H1 (cell line): ENCODE data around the gene P2RY8. TPM values are rescaled to one million over a fixed set of nuclear protein-coding genes. Genes with fewer than 3 reads are reported as not detected.

ENCODE experiments used
- CTCF ChIA-PET: fragments of 300-600 bp; sonication (Branson Sonifier 250); formaldehyde crosslinking; loops from one replicate; lab custom pipeline; 2021; ENCODE audit not compliant: partially characterized antibody; lab: Charles Lee
- POLR2A ChIA-PET: fragments of 300-600 bp; sonication (Branson Sonifier 250); formaldehyde crosslinking; loops from one replicate; lab custom pipeline; 2021; ENCODE audit warnings: inconsistent platforms; ENCODE audit not compliant: partially characterized antibody; lab: Charles Lee
- DNase-seq, 2 experiments: peaks; one replicate each; pipeline versions ENCODE4 v3.0.0 to v3.0.0-alpha.2; 2010 to 2022; ENCODE audit warnings: low spot score in 2 of 2, low read depth in 1 of 2, mixed read lengths in 1 of 2
- FAIRE-seq: peaks from 2 replicates; lab custom pipeline; 2011; peaks lifted over from hg19 to GRCh38; lab: Jason Lieb, UNC
- H2AFZ ChIP-seq: 2 replicates; pipeline ENCODE4 v1.8.1; 2012; ENCODE audit warnings: low read length, inconsistent platforms
- H2AK5ac ChIP-seq: 2 replicates; pipeline ENCODE4 v1.6.1; 2013; ENCODE audit warnings: low read depth, low read length
- H2BK120ac ChIP-seq: replicated peaks from 2 replicates; pipeline ENCODE3; 2013; ENCODE audit warnings: low read depth, low read length, inconsistent platforms
- H2BK12ac ChIP-seq: 2 replicates; pipeline ENCODE4 v1.6.1; 2013; ENCODE audit warnings: low read depth, low read length
- H2BK15ac ChIP-seq: 2 replicates; pipeline ENCODE4 v1.6.1; 2013; ENCODE audit warnings: low read length
- H2BK20ac ChIP-seq: 2 replicates; pipeline ENCODE4 v1.6.1; 2013; ENCODE audit warnings: low read length
- H2BK5ac ChIP-seq: 2 replicates; pipeline ENCODE4 v1.6.1; 2013; ENCODE audit warnings: low read depth, low read length
- H3K14ac ChIP-seq: 2 replicates; pipeline ENCODE4 v1.6.1; 2013; ENCODE audit warnings: inconsistent platforms; ENCODE audit not compliant: insufficient read length
- H3K18ac ChIP-seq: 2 replicates; pipeline ENCODE4 v1.6.1; 2013; ENCODE audit warnings: low read length; ENCODE audit errors: extremely low read depth
- H3K23ac ChIP-seq: 2 replicates; pipeline ENCODE4 v1.6.1; 2013; ENCODE audit warnings: inconsistent platforms; ENCODE audit not compliant: insufficient read length
- H3K23me2 ChIP-seq: 2 replicates; pipeline ENCODE4 v1.6.1; 2013; ENCODE audit warnings: low read depth, low read length
- H3K27ac ChIP-seq: 2 replicates; pipeline ENCODE4 v1.6.1; 2011; ENCODE audit warnings: low read depth, low read length, inconsistent platforms
- H3K27me3 ChIP-seq, 4 experiments: replicated peaks in 1 of 4; 1 replicate in 1 of 4; 2 replicates in 3 of 4; pipeline versions ENCODE4 v1.6.1 to v1.8.1; 2011 to 2013; ENCODE audit warnings: low read length in 3 of 4, mild to moderate bottlenecking in 3 of 4, inconsistent platforms in 2 of 4, mixed read lengths in 2 of 4, moderate library complexity in 1 of 4; ENCODE audit not compliant: control insufficient read depth in 3 of 4, insufficient read depth in 3 of 4; ENCODE audit errors: extremely low read depth in 1 of 4
- H3K36me3 ChIP-seq, 4 experiments: 2 replicates each; pipeline versions ENCODE4 v1.6.1 to v1.8.1; 2011 to 2013; ENCODE audit warnings: mild to moderate bottlenecking in 4 of 4, low read length in 3 of 4, moderate library complexity in 2 of 4, control low read depth in 1 of 4, inconsistent platforms in 1 of 4; ENCODE audit not compliant: insufficient read depth in 4 of 4, control insufficient read depth in 2 of 4
- H3K4ac ChIP-seq: replicated peaks from 2 replicates; pipeline ENCODE3; 2013; ENCODE audit warnings: low read length, low read depth, mixed read lengths, inconsistent platforms; ENCODE audit not compliant: insufficient read length
- H3K4me1 ChIP-seq, 4 experiments: replicated peaks in 1 of 4; 1 replicate in 1 of 4; 2 replicates in 3 of 4; pipeline versions ENCODE4 v1.6.1 to v1.8.1; 2011 to 2013; ENCODE audit warnings: low read length in 3 of 4, inconsistent platforms in 2 of 4, mixed read lengths in 1 of 4; ENCODE audit not compliant: insufficient read depth in 4 of 4, control insufficient read depth in 3 of 4
- H3K4me2 ChIP-seq, 2 experiments: 2 replicates each; pipeline versions ENCODE4 v1.6.1 to v1.8.1; 2011 to 2013; ENCODE audit warnings: low read depth in 2 of 2, low read length in 2 of 2, control low read depth in 1 of 2, inconsistent platforms in 1 of 2, mild to moderate bottlenecking in 1 of 2; ENCODE audit not compliant: insufficient read depth in 1 of 2
- H3K4me3 ChIP-seq, 4 experiments: fragments of 200-600, 300-600 bp in 1 of 4; sonication (generic), shearing (Covaris generic), sonication (Bioruptor Twin) in 1 of 4; 2 replicates each; pipeline versions ENCODE4 v1.5.1 to v1.8.1; 2011 to 2016; ENCODE audit warnings: low read length in 4 of 4, low read depth in 3 of 4, control low read depth in 2 of 4, inconsistent platforms in 2 of 4, mild to moderate bottlenecking in 2 of 4, mixed read lengths in 1 of 4, moderate library complexity in 1 of 4; ENCODE audit not compliant: insufficient read depth in 2 of 4; ENCODE audit errors: extremely low read depth in 1 of 4
- H3K56ac ChIP-seq: replicated peaks from 2 replicates; pipeline ENCODE3; 2013; ENCODE audit warnings: low read depth, mild to moderate bottlenecking, mixed read lengths, low read length, inconsistent platforms; ENCODE audit not compliant: insufficient read length
- H3K79me1 ChIP-seq: 2 replicates; pipeline ENCODE4 v1.6.1; 2013; ENCODE audit warnings: low read depth, low read length, control low read depth
- H3K79me2 ChIP-seq, 2 experiments: 2 replicates each; pipeline versions ENCODE4 v1.6.1 to v1.8.1; 2012 to 2013; ENCODE audit warnings: low read length in 2 of 2, mild to moderate bottlenecking in 2 of 2, inconsistent platforms in 1 of 2; ENCODE audit not compliant: insufficient read depth in 2 of 2, control insufficient read depth in 1 of 2
- H3K9ac ChIP-seq, 4 experiments: replicated peaks in 1 of 4; 1 replicate in 1 of 4; 2 replicates in 3 of 4; pipeline versions ENCODE4 v1.6.1 to v1.8.1; 2011 to 2013; ENCODE audit warnings: low read depth in 3 of 4, low read length in 3 of 4, control low read depth in 2 of 4, mild to moderate bottlenecking in 2 of 4, moderate library complexity in 2 of 4, inconsistent platforms in 1 of 4; ENCODE audit errors: extremely low read depth in 1 of 4
- H3K9me3 ChIP-seq, 2 experiments: 2 replicates each; pipeline versions ENCODE4 v1.6.1 to v1.8.1; 2012 to 2013; ENCODE audit warnings: mild to moderate bottlenecking in 2 of 2, moderate library complexity in 2 of 2, control low read depth in 1 of 2, inconsistent platforms in 1 of 2, low read depth in 1 of 2, low read length in 1 of 2, mixed read lengths in 1 of 2; ENCODE audit not compliant: insufficient read depth in 2 of 2
- H4K20me1 ChIP-seq, 2 experiments: replicated peaks in 1 of 2; 2 replicates each; pipeline versions ENCODE3 to v1.8.1; 2011 to 2013; ENCODE audit warnings: inconsistent platforms in 2 of 2, low read length in 2 of 2, mild to moderate bottlenecking in 1 of 2; ENCODE audit not compliant: insufficient read depth in 2 of 2, control insufficient read depth in 1 of 2
- H4K5ac ChIP-seq: 2 replicates; pipeline ENCODE4 v1.6.1; 2013; ENCODE audit warnings: low read length, low read depth, mixed read lengths, inconsistent platforms; ENCODE audit not compliant: insufficient read length
- H4K8ac ChIP-seq: 2 replicates; pipeline ENCODE4 v1.8.0; 2013; ENCODE audit warnings: mild to moderate bottlenecking, moderate library complexity, low read length, inconsistent platforms; ENCODE audit not compliant: insufficient read depth; ENCODE audit errors: extremely low read depth
- H4K91ac ChIP-seq: replicated peaks from 2 replicates; pipeline ENCODE3; 2013; ENCODE audit warnings: low read length, mixed read lengths, inconsistent platforms; ENCODE audit not compliant: insufficient read length
- EZH2 ChIP-seq: fragments of 200-600 bp; sonication (generic); IDR thresholded peaks from 2 replicates; pipeline ENCODE4 v1.7.1; 2012; ENCODE audit warnings: low read depth, mild to moderate bottlenecking, moderate library complexity, low read length, inconsistent platforms; ENCODE audit not compliant: severe bottlenecking
- HDAC2 ChIP-seq, 2 experiments: fragments of 300-600 bp in 1 of 2; sonication (generic) in 1 of 2; IDR thresholded peaks; 2 replicates each; pipeline ENCODE4 v1.6.1; 2011 to 2012; ENCODE audit warnings: low read depth in 2 of 2, low read length in 2 of 2, mild to moderate bottlenecking in 2 of 2, moderate library complexity in 2 of 2, borderline replicate concordance in 1 of 2, inconsistent platforms in 1 of 2
- KDM1A ChIP-seq: fragments of 200-600, 300-600 bp; sonication (generic); IDR thresholded peaks from 2 replicates; pipeline ENCODE4 v1.7.1; 2016; ENCODE audit warnings: mild to moderate bottlenecking, low read length, borderline replicate concordance
- TAF1 ChIP-seq: IDR thresholded peaks from 2 replicates; pipeline ENCODE4 v1.6.1; 2011; ENCODE audit warnings: mild to moderate bottlenecking, low read depth, low read length
- WGBS, 2 experiments: shearing (Covaris generic) in 1 of 2; methylation state at CpG; one replicate each; pipeline versions ENCODE4 v1.1.6 to v1.1.7; 2013 to 2015; ENCODE audit warnings: low lambda C conversion rate in 2 of 2, mixed read lengths in 2 of 2, inconsistent platforms in 1 of 2, low coverage in 1 of 2, missing lambda C conversion rate in 1 of 2; ENCODE audit not compliant: insufficient replicate concordance in 2 of 2, insufficient coverage in 1 of 2, insufficient read length in 1 of 2; ENCODE audit errors: extremely low coverage in 1 of 2, missing lambda C conversion rate in 1 of 2; 5-methylcytosine and 5-hydroxymethylcytosine counted together
- polyA plus RNA-seq, 7 experiments: library from polyadenylated mRNA; depleted of rRNA in 3 of 7; stranded (reverse) in 5 of 7; unstranded in 2 of 7; fragments of >200 nt in 5 of 7; fragments of 200-250 nt in 2 of 7; gene quantifications; 1 replicate in 5 of 7; 2 replicates in 1 of 7; 4 replicates in 1 of 7; pipeline versions ENCODE4 v1.2.1 to v1.2.3, GENCODE V29; 2011 to 2013; ENCODE audit warnings: missing spikeins in 2 of 7, mixed read lengths in 2 of 7
- total RNA-seq: library from RNA; stranded (reverse); fragmentation: NEBNext Ultra II Directional; extraction: Animal tissue kit (Norgen Biotek cat#: 25700); gene quantifications from 2 replicates; pipeline ENCODE4 v1.2.1, GENCODE V29; 2021

The P2RY8 gene
- total and polyA plus RNA-seq, 2 of the 8 experiments (the other 6 are each of a cell fraction or from before 2014, with no cell fraction given) = 0.09 to 0.15 TPM

- Histone ChIP-seq H3K79me1 (no peaks in the 10 kb centered on the region), H2AFZ (no peak overlapping the region), H4K91ac (no peak overlapping the region), H3K4me2 (no peak overlapping the region), H2BK15ac (no peak overlapping the region)
- ChIA-PET CTCF (no interaction called here), POLR2A (no interaction called here)
- 87% methylated on average over 6 of the region's 6 CpGs; no CpG with 5 or more reads in 1 of the 2 experiments for WGBS, 2 experiments
- TF ChIP-seq TAF1 = no peak
- no peak for TF ChIP-seq EZH2
- TF ChIP-seq KDM1A = peak; percentile 97
- peak in 1 of 2 experiments; percentile 79; a peak in 1 of 4 replicates for TF ChIP-seq HDAC2 (IDR thresholded peaks at IDR 0.05; ENCODE audit: borderline replicate concordance in 1 of 2, low read depth in 2 of 2, low read length in 2 of 2)
- TF ChIP-seq, all 59 proteins: peak for 2
- peaks cover 0 to 3% of the 10 kb centered on the region in 2 experiments; a peak in 1 of 4 replicates for H3K9me3 ChIP-seq
- H4K8ac ChIP-seq = no peak overlapping the region
- peaks cover 2% of the 10 kb centered on the region; the same call in 1 of the 2 replicates for H3K23me2 ChIP-seq
- no peak overlapping the region for H3K14ac ChIP-seq
- no peak overlapping the region for H2BK20ac ChIP-seq
- no peak overlapping the region for H3K27ac ChIP-seq
- FAIRE-seq (no peak), DNase-seq (no peak)
- no peak overlapping the region for H4K5ac ChIP-seq
- H3K4me3 ChIP-seq = no peak overlapping the region
- H3K23ac ChIP-seq = no peak overlapping the region
- no peak overlapping the region for H3K18ac ChIP-seq
- H3K36me3 ChIP-seq = no peaks in the 10 kb centered on the region
- H3K27me3 ChIP-seq = peaks cover 0 to 2% (median 0%) of the 10 kb centered on the region in 4 experiments; a peak in 1 of 7 replicates
- H3K4me1 ChIP-seq = no peaks in the 10 kb centered on the region
- no peak overlapping the region for H3K9ac ChIP-seq
- H3K4ac ChIP-seq = no peak overlapping the region
- H3K79me2 ChIP-seq = no peaks in the 10 kb centered on the region
- H2BK120ac ChIP-seq = no peak overlapping the region
- no peak overlapping the region for H2BK5ac ChIP-seq
- H4K20me1 ChIP-seq = no peaks in the 10 kb centered on the region
- H3K56ac ChIP-seq = no peak overlapping the region
- no peak overlapping the region for H2AK5ac ChIP-seq
- no peak overlapping the region for H2BK12ac ChIP-seq
These were observed 18.4 kb upstream of the P2RY8 start for GRCh38 chrX:1555370-1555769.
